HCT116 (cell line): Measurements from ENCODE around the gene TUNAR. TPM values are rescaled to one million over a fixed set of nuclear protein-coding genes. Genes with fewer than 3 reads are reported as not detected.

Source experiments
- ATAC-seq: fragments of 200-7000 bp; cut with Tn5 transposase; 2 replicates; pipeline ENCODE4 v1.9.1; 2020; ENCODE audit warnings: mild to moderate bottlenecking, moderate library complexity
- BruUV-seq: library from RNA; stranded (reverse); fragments of 400-500 nt; replicated peaks from 2 replicates; lab custom pipeline; 2021; lab: Mats Ljungman, UMichigan
- CTCF ChIA-PET: fragments of 300-600 bp; sonication (Branson Sonifier 250); formaldehyde crosslinking; loops from one replicate; lab custom pipeline; 2021; ENCODE audit warnings: antibody characterized with exemption; lab: Charles Lee
- POLR2A ChIA-PET: fragments of 300-600, 350-600 bp; sonication (Branson Sonifier 250); formaldehyde crosslinking; loops from one replicate; lab custom pipeline; 2021; ENCODE audit warnings: antibody characterized with exemption; lab: Charles Lee
- RAD21 ChIA-PET, 2 experiments: fragments of 300-600 bp; sonication (Branson Sonifier 250); formaldehyde crosslinking; loops; one replicate each; lab custom pipeline; 2023; ENCODE audit warnings: low total read pairs in 2 of 2; ENCODE audit not compliant: uncharacterized antibody in 2 of 2, unreplicated experiment in 2 of 2, low non-redundant PET in 1 of 2; lab: Charles Lee
- DNase-seq: peaks from one replicate; pipeline ENCODE4 v3.0.0-alpha.2; 2010; ENCODE audit warnings: low read depth, low spot score
- H2AFZ ChIP-seq: fragments of 200-600 bp; shearing (Covaris generic), sonication (generic); 2 replicates; pipeline ENCODE4 v1.6.1; 2017; ENCODE audit warnings: low read depth, mixed run types, mixed read lengths, antibody characterized with exemption, low read length; ENCODE audit not compliant: poor library complexity, severe bottlenecking
- H3K27ac ChIP-seq: 2 replicates; pipeline ENCODE4 v1.5.1; 2012; ENCODE audit warnings: low read depth, low read length
- H3K27me3 ChIP-seq: fragments of 200-600 bp; sonication (generic); 2 replicates; pipeline ENCODE4 v1.6.1; 2016; ENCODE audit warnings: mixed run types, low read length, mixed read lengths; ENCODE audit not compliant: insufficient read depth
- H3K36me3 ChIP-seq, 2 experiments: fragments of 200-500 bp in 1 of 2; fragments of 200-600 bp in 1 of 2; sonication (Bioruptor generic) in 1 of 2; sonication (generic) in 1 of 2; 2 replicates each; pipeline versions ENCODE4 v1.5.1 to v1.6.1; 2014 to 2016; ENCODE audit warnings: low read length in 2 of 2, inconsistent platforms in 1 of 2, mixed read lengths in 1 of 2, mixed run types in 1 of 2; ENCODE audit not compliant: insufficient read depth in 2 of 2, control insufficient read depth in 1 of 2
- H3K4me1 ChIP-seq, 2 experiments: fragments of 200-600 bp in 1 of 2; sonication (generic) in 1 of 2; 2 replicates each; pipeline versions ENCODE4 v1.5.1 to v1.6.1; 2012 to 2017; ENCODE audit warnings: low read length in 2 of 2, inconsistent platforms in 1 of 2, mild to moderate bottlenecking in 1 of 2, mixed read lengths in 1 of 2, mixed run types in 1 of 2, moderate library complexity in 1 of 2; ENCODE audit not compliant: insufficient read depth in 2 of 2, control insufficient read depth in 1 of 2
- H3K4me2 ChIP-seq: fragments of 200-600 bp; sonication (generic); 2 replicates; pipeline ENCODE4 v1.6.1; 2017; ENCODE audit warnings: mixed run types, low read length, mixed read lengths
- H3K4me3 ChIP-seq, 2 experiments: fragments of 200-600 bp in 1 of 2; sonication (generic) in 1 of 2; replicated peaks in 1 of 2; 2 replicates each; pipeline ENCODE4 v1.5.1; 2011 to 2016; ENCODE audit warnings: low read length in 2 of 2, control low read depth in 1 of 2, low read depth in 1 of 2, mild to moderate bottlenecking in 1 of 2, mixed read lengths in 1 of 2, mixed run types in 1 of 2
- H3K79me2 ChIP-seq: fragments of 200-600 bp; sonication (generic); 2 replicates; pipeline ENCODE4 v1.6.1; 2017; ENCODE audit warnings: mild to moderate bottlenecking, mixed run types, low read length, moderate library complexity, mixed read lengths; ENCODE audit not compliant: insufficient read depth
- H3K9ac ChIP-seq: fragments of 200-600 bp; sonication (generic); 2 replicates; pipeline ENCODE4 v1.6.1; 2016; ENCODE audit warnings: low read length, mixed read lengths
- H3K9me2 ChIP-seq: fragments of 200-600 bp; sonication (generic), shearing (Covaris generic); 2 replicates; pipeline ENCODE4 v1.6.1; 2017; ENCODE audit warnings: mixed run types, mild to moderate bottlenecking, moderate library complexity; ENCODE audit not compliant: insufficient read depth
- H3K9me3 ChIP-seq, 2 experiments: fragments of 200-500 bp in 1 of 2; fragments of 200-600 bp in 1 of 2; sonication (Bioruptor generic) in 1 of 2; sonication (generic) in 1 of 2; 2 replicates each; pipeline ENCODE4 v1.6.1; 2014 to 2017; ENCODE audit warnings: low read length in 2 of 2, mixed read lengths in 2 of 2, inconsistent platforms in 1 of 2, low read depth in 1 of 2, mild to moderate bottlenecking in 1 of 2, mixed run types in 1 of 2, moderate library complexity in 1 of 2; ENCODE audit not compliant: control insufficient read depth in 1 of 2, insufficient read depth in 1 of 2
- H4K20me1 ChIP-seq: fragments of 200-600 bp; sonication (generic), shearing (Covaris generic); 2 replicates; pipeline ENCODE4 v1.6.1; 2017; ENCODE audit warnings: mixed run types, mild to moderate bottlenecking, moderate library complexity; ENCODE audit not compliant: insufficient read depth
- CEBPB ChIP-seq: IDR thresholded peaks from 2 replicates; pipeline ENCODE4 v1.6.1; 2012; ENCODE audit warnings: low read depth
- EGR1 ChIP-seq: IDR thresholded peaks from 2 replicates; pipeline ENCODE4 v1.6.1; 2012; ENCODE audit warnings: low read depth
- ELF1 ChIP-seq: IDR thresholded peaks from 2 replicates; pipeline ENCODE4 v1.6.1; 2012; ENCODE audit warnings: low read depth, borderline replicate concordance
- EZH2phosphoT487 ChIP-seq: fragments of 200-600 bp; IDR thresholded peaks from 2 replicates; pipeline ENCODE4 v1.6.1; 2018; ENCODE audit warnings: antibody characterized with exemption, borderline replicate concordance
- FOSL1 ChIP-seq: IDR thresholded peaks from 2 replicates; pipeline ENCODE4 v1.6.1; 2012; ENCODE audit warnings: low read depth
- JUND ChIP-seq: IDR thresholded peaks from 2 replicates; pipeline ENCODE4 v1.6.1; 2012
- POLR2A ChIP-seq: IDR thresholded peaks from 2 replicates; pipeline ENCODE4 v1.7.0; 2011; ENCODE audit warnings: borderline replicate concordance; ENCODE audit not compliant: insufficient read depth, insufficient read length; ENCODE audit errors: extremely low read depth
- POLR2AphosphoS5 ChIP-seq: IDR thresholded peaks from 2 replicates; pipeline ENCODE4 v1.6.1; 2011; ENCODE audit warnings: mild to moderate bottlenecking, low read depth, low read length, moderate library complexity
- RAD21 ChIP-seq: IDR thresholded peaks from 2 replicates; pipeline ENCODE4 v1.6.1; 2012; ENCODE audit warnings: low read depth, mild to moderate bottlenecking
- SIN3A ChIP-seq: IDR thresholded peaks from 2 replicates; pipeline ENCODE4 v1.6.1; 2012; ENCODE audit warnings: low read depth
- SP1 ChIP-seq: IDR thresholded peaks from 2 replicates; pipeline ENCODE4 v1.6.1; 2012; ENCODE audit warnings: low read depth
- TCF7L2 ChIP-seq: IDR thresholded peaks from 2 replicates; pipeline ENCODE4 v1.7.0; 2011; ENCODE audit warnings: borderline replicate concordance, inconsistent platforms; ENCODE audit not compliant: insufficient read depth, insufficient read length; ENCODE audit errors: extremely low read depth
- YY1 ChIP-seq: IDR thresholded peaks from 2 replicates; pipeline ENCODE4 v1.6.1; 2011; ENCODE audit warnings: low read length, low read depth, moderate library complexity, mild to moderate bottlenecking; ENCODE audit not compliant: insufficient replicate concordance; ENCODE audit errors: extremely low read depth
- ZNF274 ChIP-seq: fragments of 200-500 bp; sonication (Bioruptor generic); IDR thresholded peaks from 2 replicates; pipeline ENCODE4 v1.6.1; 2014; ENCODE audit warnings: mild to moderate bottlenecking, low read depth, low read length, inconsistent platforms
- intact Hi-C: fragments of 100-400 bp; cut with micrococcal nuclease; formaldehyde crosslinking; loops from 2 replicates; pipeline ENCODE4 v1.10.0; 2022
- total RNA-seq: library from RNA; stranded (reverse); gene quantifications from one replicate; pipeline ENCODE4 v1.2.1, GENCODE V29; 2021; ENCODE audit not compliant: unreplicated experiment
- TF ChIP-seq, protein P1 (sequence below): IDR thresholded peaks from 2 replicates; pipeline ENCODE4 v1.6.1; 2011; ENCODE audit warnings: mild to moderate bottlenecking, low read length, moderate library complexity; ENCODE audit not compliant: insufficient replicate concordance; ENCODE audit errors: extremely low read depth
- TF ChIP-seq, protein P2 (sequence below): IDR thresholded peaks from 2 replicates; pipeline ENCODE4 v1.6.1; 2012
- TF ChIP-seq, protein P3 (sequence below): IDR thresholded peaks from 2 replicates; pipeline ENCODE4 v1.6.1; 2012
- TF ChIP-seq, protein P4 (sequence below): IDR thresholded peaks from 2 replicates; pipeline ENCODE4 v1.6.1; 2012; ENCODE audit warnings: low read depth

Gene TUNAR
- total RNA-seq, 1 experiment from 2014 or later: not detected

DNA sequence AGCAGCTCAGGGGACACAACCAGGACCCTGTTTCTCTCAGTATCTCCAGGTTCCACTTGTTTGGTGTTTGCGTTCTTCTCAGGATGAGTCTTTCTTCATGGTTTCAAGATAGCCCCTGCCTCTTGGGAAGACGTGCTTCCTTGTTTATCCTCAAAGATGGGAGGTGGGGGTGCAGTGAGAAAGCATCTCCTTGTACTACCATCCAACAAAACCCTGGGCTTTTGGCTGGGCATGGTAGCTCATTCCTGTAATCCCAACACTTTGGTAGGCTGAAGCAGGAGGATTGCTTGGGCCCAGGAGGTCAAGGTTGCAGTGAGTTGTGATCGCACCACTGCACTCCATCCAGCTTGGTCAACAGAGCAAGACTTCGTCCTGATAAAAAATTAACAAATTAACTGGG lies 21.0 kb upstream of the TUNAR start:
- no peak overlapping the region for H3K4me3 ChIP-seq
- H3K27me3 ChIP-seq: peaks cover 34% of the 10 kb centered on the region
- no peaks in the 10 kb centered on the region for H3K79me2 ChIP-seq
- H3K27ac ChIP-seq: no peak overlapping the region
- ChIA-PET POLR2A (no interaction called here), CTCF (no interaction called here), RAD21 (no interaction called here)
- no peak overlapping the region for H3K4me2 ChIP-seq
- no peak for ATAC-seq
- intact Hi-C loops: no loop called here
- TF ChIP-seq, protein P1, sequence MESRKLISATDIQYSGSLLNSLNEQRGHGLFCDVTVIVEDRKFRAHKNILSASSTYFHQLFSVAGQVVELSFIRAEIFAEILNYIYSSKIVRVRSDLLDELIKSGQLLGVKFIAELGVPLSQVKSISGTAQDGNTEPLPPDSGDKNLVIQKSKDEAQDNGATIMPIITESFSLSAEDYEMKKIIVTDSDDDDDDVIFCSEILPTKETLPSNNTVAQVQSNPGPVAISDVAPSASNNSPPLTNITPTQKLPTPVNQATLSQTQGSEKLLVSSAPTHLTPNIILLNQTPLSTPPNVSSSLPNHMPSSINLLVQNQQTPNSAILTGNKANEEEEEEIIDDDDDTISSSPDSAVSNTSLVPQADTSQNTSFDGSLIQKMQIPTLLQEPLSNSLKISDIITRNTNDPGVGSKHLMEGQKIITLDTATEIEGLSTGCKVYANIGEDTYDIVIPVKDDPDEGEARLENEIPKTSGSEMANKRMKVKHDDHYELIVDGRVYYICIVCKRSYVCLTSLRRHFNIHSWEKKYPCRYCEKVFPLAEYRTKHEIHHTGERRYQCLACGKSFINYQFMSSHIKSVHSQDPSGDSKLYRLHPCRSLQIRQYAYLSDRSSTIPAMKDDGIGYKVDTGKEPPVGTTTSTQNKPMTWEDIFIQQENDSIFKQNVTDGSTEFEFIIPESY: no peak
- TF ChIP-seq JUND: no peak
- no peak for TF ChIP-seq FOSL1
- no peak for TF ChIP-seq POLR2A
- no peak for TF ChIP-seq POLR2AphosphoS5
- no peak for TF ChIP-seq EZH2phosphoT487
- TF ChIP-seq SIN3A: no peak
- TF ChIP-seq ELF1: no peak
- no peak for TF ChIP-seq SP1
- TF ChIP-seq CEBPB: no peak
- TF ChIP-seq, protein P2, sequence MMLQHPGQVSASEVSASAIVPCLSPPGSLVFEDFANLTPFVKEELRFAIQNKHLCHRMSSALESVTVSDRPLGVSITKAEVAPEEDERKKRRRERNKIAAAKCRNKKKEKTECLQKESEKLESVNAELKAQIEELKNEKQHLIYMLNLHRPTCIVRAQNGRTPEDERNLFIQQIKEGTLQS: no peak
- TF ChIP-seq ZNF274: no peak
- TF ChIP-seq RAD21: no peak
- TF ChIP-seq, protein P3, sequence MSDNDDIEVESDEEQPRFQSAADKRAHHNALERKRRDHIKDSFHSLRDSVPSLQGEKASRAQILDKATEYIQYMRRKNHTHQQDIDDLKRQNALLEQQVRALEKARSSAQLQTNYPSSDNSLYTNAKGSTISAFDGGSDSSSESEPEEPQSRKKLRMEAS: no peak
- TF ChIP-seq EGR1: no peak
- no peak for TF ChIP-seq TCF7L2
- TF ChIP-seq, protein P4, sequence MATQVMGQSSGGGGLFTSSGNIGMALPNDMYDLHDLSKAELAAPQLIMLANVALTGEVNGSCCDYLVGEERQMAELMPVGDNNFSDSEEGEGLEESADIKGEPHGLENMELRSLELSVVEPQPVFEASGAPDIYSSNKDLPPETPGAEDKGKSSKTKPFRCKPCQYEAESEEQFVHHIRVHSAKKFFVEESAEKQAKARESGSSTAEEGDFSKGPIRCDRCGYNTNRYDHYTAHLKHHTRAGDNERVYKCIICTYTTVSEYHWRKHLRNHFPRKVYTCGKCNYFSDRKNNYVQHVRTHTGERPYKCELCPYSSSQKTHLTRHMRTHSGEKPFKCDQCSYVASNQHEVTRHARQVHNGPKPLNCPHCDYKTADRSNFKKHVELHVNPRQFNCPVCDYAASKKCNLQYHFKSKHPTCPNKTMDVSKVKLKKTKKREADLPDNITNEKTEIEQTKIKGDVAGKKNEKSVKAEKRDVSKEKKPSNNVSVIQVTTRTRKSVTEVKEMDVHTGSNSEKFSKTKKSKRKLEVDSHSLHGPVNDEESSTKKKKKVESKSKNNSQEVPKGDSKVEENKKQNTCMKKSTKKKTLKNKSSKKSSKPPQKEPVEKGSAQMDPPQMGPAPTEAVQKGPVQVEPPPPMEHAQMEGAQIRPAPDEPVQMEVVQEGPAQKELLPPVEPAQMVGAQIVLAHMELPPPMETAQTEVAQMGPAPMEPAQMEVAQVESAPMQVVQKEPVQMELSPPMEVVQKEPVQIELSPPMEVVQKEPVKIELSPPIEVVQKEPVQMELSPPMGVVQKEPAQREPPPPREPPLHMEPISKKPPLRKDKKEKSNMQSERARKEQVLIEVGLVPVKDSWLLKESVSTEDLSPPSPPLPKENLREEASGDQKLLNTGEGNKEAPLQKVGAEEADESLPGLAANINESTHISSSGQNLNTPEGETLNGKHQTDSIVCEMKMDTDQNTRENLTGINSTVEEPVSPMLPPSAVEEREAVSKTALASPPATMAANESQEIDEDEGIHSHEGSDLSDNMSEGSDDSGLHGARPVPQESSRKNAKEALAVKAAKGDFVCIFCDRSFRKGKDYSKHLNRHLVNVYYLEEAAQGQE: no peak
- TF ChIP-seq YY1: no peak
- H3K9me3 ChIP-seq: no peaks in the 10 kb centered on the region
- H3K4me1 ChIP-seq: no peaks in the 10 kb centered on the region
- H4K20me1 ChIP-seq: no peaks in the 10 kb centered on the region
- H3K9ac ChIP-seq: no peak overlapping the region
- BruUV-seq: no TSS peak
- H3K36me3 ChIP-seq: no peaks in the 10 kb centered on the region
- no peak overlapping the region for H2AFZ ChIP-seq
- DNase-seq: no peak
- H3K9me2 ChIP-seq: no peaks in the 10 kb centered on the region
